ENCODE results near the gene FOXD4. TPM values are rescaled to one million over a fixed set of nuclear protein-coding genes. Genes with fewer than 3 reads are reported as not detected.
"Not testable (repeated sequence)": the region's sequence is repeated elsewhere in the genome, so short reads cannot be mapped to it uniquely, and the experiment has no call there.

The FOXD4 gene
- total RNA-seq, 1 donor from 2014 or later = 3.4 TPM

DNA sequence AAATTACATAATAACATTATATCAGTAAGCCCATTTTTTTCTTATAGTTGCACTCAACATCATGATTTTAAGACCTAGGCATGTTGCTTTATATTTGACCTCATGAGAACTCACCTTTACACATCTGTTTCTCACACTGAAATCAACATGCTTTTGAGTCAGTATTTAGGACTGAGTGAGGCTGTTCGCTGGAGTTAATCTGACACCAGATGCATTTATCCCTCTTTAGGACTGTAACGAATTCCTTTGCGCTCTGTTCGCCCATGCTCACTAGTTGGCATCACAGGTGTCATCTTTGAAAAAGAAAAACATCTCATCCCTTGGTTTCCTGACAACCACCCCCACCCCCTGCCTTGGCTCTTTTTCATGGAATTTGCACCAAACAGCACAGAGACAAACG is 24.3 kb downstream of the FOXD4 start:
- not testable (repeated sequence) for DNase-seq (ENCODE audit: low spot score)

DNA sequence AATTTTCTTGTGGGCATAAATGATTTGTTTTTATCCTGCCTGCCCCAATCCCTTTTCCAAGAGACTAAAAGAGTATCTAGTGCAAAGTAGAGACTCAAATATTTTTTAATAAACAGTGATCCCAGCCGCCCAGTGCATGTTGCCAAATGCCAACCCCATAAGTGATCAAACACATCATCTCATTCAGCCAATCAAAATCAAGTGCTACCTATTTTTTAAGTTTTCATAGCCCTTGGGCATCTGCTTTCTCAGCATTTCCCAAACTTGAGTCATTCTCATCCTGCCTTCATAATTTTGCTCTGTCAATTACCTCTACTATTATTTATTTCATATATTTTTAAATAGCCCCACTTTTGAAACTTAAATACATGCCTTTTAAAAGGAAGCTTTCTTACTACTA is 27.4 kb downstream of the FOXD4 start:
- not testable (repeated sequence) for DNase-seq (ENCODE audit: low spot score)

GRCh38 chr9:88396-89037 is 29.7 kb downstream of the FOXD4 start:
- not testable (repeated sequence) for DNase-seq (ENCODE audit: low spot score)

DNA sequence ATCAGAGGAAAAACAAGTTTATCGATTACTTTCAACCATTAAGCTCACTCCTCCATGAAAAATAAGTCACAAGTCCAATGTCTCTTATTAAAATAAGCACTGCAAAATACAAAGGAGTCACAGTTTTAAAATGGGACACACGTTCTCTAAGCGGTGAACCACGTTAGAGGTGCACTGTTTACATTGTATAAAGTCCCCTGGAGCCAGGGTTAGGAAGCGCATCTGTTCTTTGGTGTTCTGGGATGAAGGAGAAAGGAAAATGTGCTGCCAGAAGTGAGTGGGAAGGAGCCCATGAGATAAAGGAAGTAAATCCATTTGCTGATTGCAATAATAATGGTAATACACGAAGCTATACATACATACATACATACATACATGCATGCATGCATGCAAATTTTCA is 30.4 kb downstream of the FOXD4 start:
- DNase-seq (ENCODE audit: low spot score) = not testable (repeated sequence)

GRCh38 chr9:87105-87504 is 31.1 kb downstream of the FOXD4 start:
- not testable (repeated sequence) for DNase-seq (ENCODE audit: low spot score)

GRCh38 chr9:86697-87096 is 31.5 kb downstream of the FOXD4 start:
- DNase-seq (ENCODE audit: low spot score) = not testable (repeated sequence)

DNA sequence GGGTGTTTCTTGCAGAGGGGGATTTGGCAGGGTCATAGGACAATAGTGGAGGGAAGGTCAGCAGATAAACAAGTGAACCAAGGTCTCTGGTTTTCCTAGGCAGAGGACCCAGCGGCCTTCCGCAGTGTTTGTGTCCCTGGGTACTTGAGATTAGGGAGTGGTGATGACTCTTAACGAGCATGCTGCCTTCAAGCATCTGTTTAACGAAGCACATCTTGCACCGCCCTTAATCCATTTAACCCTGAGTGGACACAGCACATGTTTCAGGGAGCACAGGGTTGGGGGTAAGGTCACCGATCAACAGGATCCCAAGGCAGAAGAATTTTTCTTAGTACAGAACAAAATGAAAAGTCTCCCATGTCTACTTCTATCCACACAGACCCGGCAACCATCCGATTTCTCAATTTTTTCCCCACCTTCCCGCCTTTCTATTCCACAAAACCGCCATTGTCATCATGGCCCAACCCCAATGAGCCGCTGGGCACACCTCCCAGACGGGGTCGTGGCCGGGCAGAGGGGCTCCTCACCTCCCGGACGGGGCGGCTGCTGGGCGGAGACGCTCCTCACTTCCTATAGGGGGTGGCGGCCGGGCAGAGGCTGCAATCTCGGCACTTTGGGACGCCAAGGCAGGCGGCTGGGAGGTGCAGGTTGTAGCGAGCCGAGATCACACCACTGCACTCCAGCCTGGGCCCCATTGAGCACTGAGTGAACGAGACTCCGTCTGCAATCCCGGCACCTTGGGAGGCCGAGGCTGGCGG is 35.1 kb downstream of the FOXD4 start:
- not testable (repeated sequence) for DNase-seq (ENCODE audit: low spot score)

DNA sequence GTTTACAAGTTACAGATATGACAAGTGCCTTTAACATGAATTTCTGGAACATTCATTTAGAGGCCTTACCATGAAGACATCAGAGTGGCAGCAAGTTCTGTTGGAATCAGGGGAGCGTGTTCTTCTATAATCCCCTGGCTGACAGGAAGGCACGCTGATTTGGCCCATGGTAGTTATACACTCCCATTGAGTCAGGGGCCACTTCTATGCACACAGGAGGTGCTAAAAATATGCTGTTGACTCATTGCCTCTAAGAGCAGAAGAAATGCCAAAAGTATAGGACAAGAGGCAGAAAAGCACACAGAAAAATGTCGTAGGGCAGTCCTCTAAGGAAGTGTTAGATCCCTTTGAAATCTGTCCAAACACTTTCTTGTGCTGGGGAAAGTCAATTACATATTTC is 39.9 kb downstream of the FOXD4 start:
- not testable (repeated sequence) for DNase-seq (ENCODE audit: low spot score)

DNA sequence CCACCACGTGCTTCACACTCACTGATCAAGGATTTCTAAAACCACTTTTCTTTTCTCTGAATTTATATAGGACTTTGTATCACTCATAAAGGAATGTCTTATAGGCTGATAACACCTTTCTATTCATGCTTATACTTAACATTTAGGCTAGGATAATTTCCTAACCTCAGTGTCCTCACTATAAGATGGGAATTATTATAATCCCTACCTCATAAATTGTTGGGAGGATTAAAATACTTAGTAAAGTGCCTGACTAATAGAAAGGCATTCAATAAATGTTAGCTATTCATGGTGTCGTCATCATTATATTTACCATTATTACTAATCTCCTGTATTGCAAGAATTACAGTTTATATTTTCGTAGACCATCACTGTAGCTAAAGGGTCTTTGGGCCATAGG is 41.8 kb downstream of the FOXD4 start:
- DNase-seq (ENCODE audit: low spot score) = not testable (repeated sequence)

DNA sequence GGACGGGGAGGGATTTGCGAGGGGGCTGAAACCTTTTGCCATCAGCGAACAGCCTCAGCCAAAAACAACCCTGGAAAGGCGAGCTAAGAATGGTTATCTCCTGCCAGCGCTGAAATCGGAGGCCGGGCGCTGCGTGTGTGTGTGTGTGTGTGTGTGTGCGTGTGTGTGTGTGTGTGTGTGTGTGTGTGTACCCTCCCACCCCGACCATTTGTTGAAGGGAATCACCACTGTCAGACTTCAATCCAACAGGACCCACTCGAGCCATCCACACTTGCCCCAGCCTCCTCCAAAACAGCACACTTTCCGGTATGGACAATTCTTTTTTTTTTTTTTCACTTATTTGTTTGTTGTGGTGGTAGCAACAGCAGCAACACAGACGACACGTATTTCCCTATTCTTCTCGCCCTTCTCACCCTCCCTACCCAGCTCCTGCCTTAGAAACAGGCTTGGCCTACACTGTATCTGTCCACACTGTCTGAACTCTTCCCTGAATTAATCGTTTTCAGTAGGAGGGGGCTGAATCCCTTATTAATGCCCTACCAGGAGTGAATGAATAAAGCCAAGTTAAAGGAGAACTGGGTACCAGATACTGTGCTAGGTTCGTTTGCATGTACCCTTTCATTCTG is 44.2 kb downstream of the FOXD4 start:
- DNase-seq (ENCODE audit: low spot score) = not testable (repeated sequence)

DNA sequence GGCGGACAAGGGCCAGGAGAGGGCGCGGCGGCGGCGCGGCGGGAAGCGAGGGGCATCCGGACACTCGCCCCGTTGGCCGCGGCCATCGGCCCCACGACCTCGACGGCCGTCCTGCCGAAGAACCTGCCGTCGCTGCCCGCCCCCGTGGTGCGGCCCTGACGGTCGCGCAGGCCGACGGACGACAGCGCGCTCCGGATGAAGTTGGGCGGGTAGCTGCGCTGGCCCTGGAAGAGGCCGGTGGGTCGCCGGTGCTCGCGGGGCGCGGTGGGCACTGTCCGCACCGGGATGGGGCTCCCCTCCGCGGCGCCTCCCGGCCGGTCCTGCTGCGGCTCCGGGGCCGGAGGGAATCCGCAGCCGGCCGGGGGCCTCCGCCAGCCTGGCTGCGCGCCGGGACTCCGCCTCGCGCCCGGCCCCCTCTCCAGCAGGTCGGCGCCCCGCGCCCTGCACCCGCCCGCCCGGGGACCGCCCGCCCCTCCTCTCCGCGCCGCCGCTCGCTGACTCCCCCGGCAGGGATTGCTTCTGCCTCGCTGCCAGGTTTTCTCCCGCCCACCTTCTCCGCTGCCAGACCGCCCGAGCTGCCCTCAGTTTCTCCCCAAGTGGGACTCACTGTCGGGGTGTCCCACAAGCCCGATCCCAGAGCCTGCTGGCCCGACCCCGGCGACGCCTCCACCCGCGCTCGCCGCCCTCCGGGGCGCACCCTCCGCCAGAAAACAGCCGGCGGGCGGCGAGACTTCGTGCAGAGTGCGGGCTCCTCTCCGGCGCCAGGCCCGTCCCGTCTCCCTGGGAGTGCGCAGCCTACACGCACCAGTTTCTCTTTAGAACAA is 44.9 kb downstream of the FOXD4 start:
- peak; percentile 22 for DNase-seq (ENCODE audit: low spot score)

Other genes with a start within 250 kb of the FOXD4 start
- 4.1 TPM for gene WASHC1, start 89.0 kb downstream of the FOXD4 start, total RNA-seq (ENCODE audit: insufficient read depth, low replicate concordance)
- gene ZNG1A, start 60.6 kb upstream of the FOXD4 start, total RNA-seq (ENCODE audit: insufficient read depth, low replicate concordance) = 99.0 TPM
- 8.7 TPM for gene DOCK8, start 96.4 kb upstream of the FOXD4 start, total RNA-seq (ENCODE audit: insufficient read depth, low replicate concordance)

All from umbilical cord (tissue), 2 donors.